ENCODE data around the gene SPPL2B. TPM values are rescaled to one million over a fixed set of nuclear protein-coding genes. Genes with fewer than 3 reads are reported as not detected.

Gene SPPL2B
- total RNA-seq, 1 donor from 2014 or later = 54.3 TPM

Other genes starting within 250 kb of the SPPL2B start
- gene MOB3A, start 232.4 kb upstream of the SPPL2B start, total RNA-seq = 50.6 TPM
- 7.9 TPM for gene IZUMO4, start 231.8 kb upstream of the SPPL2B start, total RNA-seq
- gene AP3D1, start 177.1 kb upstream of the SPPL2B start, total RNA-seq = 62.9 TPM
- gene DOT1L, start 164.8 kb upstream of the SPPL2B start, total RNA-seq = 13.0 TPM
- gene PLEKHJ1, start 92.4 kb upstream of the SPPL2B start, total RNA-seq = 30.7 TPM
- gene SF3A2, start 91.9 kb upstream of the SPPL2B start, total RNA-seq = 71.2 TPM
- 2.7 TPM for gene AMH, start 79.4 kb upstream of the SPPL2B start, total RNA-seq
- not detected for gene JSRP1, start 72.3 kb upstream of the SPPL2B start, total RNA-seq
- gene PEAK3, start 46.5 kb upstream of the SPPL2B start, total RNA-seq = 2.0 TPM
- not detected for gene LINGO3, start 20.5 kb upstream of the SPPL2B start, total RNA-seq
- gene LSM7, start 98 bp upstream of the SPPL2B start, total RNA-seq = 135 TPM
- gene TMPRSS9, start 31.6 kb downstream of the SPPL2B start, total RNA-seq = not detected
- gene TIMM13, start 98.9 kb downstream of the SPPL2B start, total RNA-seq = 20.9 TPM
- 41.0 TPM for gene LMNB2, start 128.3 kb downstream of the SPPL2B start, total RNA-seq
- 181 TPM for gene GADD45B, start 147.4 kb downstream of the SPPL2B start, total RNA-seq